ACC112 (cell line): Measurements from ENCODE around the gene MYL10.

Experiments used
- H2AFZ ChIP-seq: fragments of 200-600 bp; sonication (generic); one replicate; pipeline ENCODE4 v1.6.0; 2017; ENCODE audit warnings: antibody characterized with exemption, low read length; ENCODE audit not compliant: unreplicated experiment
- H3K27ac ChIP-seq: fragments of 200-600 bp; sonication (generic); 2 replicates; pipeline ENCODE4 v1.5.1; 2014; ENCODE audit warnings: low read depth, mild to moderate bottlenecking, antibody characterized with exemption, low read length, moderate library complexity
- H3K27me3 ChIP-seq: fragments of 200-600 bp; sonication (generic); 2 replicates; pipeline ENCODE4 v1.6.1; 2014; ENCODE audit warnings: mild to moderate bottlenecking, antibody characterized with exemption, low read length, moderate library complexity, mixed read lengths; ENCODE audit not compliant: insufficient read depth
- H3K36me3 ChIP-seq: fragments of 200-600 bp; sonication (generic); 2 replicates; pipeline ENCODE4 v1.6.1; 2016; ENCODE audit warnings: mild to moderate bottlenecking, antibody characterized with exemption, low read length, moderate library complexity, mixed read lengths; ENCODE audit not compliant: insufficient read depth
- H3K4me1 ChIP-seq: fragments of 200-600 bp; sonication (generic); one replicate; pipeline ENCODE4 v1.6.1; 2016; ENCODE audit warnings: low read length, mixed read lengths; ENCODE audit not compliant: insufficient read depth, unreplicated experiment, control insufficient read depth
- H3K4me3 ChIP-seq: fragments of 200-600 bp; sonication (generic); 2 replicates; pipeline ENCODE4 v1.5.1; 2014; ENCODE audit warnings: mild to moderate bottlenecking, low read depth, low read length
- H3K79me2 ChIP-seq: fragments of 200-600 bp; sonication (generic); one replicate; pipeline ENCODE4 v1.6.0; 2016; ENCODE audit warnings: low read length; ENCODE audit not compliant: control insufficient read depth, unreplicated experiment, insufficient read depth

The MYL10 gene

DNA sequence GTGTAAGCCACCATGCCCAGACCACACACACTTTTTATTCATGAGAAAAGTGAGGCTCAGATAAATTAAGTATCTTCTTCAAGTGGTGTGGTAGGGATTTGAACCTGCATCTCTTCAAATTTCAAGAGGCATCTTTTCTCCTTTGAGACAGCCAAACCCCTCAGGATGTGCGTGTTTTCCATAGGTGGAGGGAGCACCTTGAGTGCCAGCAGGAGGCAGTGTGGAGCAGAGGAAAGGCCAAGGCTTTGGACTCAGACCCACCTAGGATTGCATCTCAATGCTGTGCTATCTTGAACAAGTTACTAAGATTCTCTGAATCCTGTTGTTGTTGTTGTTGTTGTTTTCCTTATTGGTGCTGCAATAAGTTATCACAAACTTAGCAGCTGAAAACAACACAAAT is 40.2 kb upstream of the MYL10 start:
- no peak overlapping the region for H3K27ac ChIP-seq
- no peaks in the 10 kb centered on the region for H3K36me3 ChIP-seq
- no peaks in the 10 kb centered on the region; the same call in 1 of the 2 replicates for H3K27me3 ChIP-seq
- peaks cover 4% of the 10 kb centered on the region for H3K4me1 ChIP-seq
- no peak overlapping the region for H2AFZ ChIP-seq
- H3K4me3 ChIP-seq: no peak overlapping the region
- H3K79me2 ChIP-seq: no peaks in the 10 kb centered on the region

DNA sequence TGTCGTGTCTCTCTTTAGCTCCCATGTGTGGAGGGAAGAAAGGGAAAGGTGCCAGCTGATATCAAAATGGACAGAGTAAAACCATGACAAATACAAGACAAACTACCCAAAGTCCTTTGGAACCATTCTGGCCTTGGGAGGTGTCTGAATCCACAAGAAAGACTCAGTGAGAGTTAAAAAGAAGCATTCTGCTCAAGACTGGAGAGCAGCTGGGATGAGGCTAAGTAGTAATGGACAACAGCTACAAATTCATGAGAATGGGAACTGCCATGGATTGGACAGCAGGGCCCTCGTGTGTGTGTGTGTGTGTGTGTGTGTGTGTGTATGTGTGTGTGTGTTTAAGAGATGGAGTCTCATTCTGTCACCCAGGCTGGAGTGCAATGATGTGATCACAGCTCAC is 39.6 kb upstream of the MYL10 start:
- Histone ChIP-seq H3K27ac (no peak overlapping the region), H3K36me3 (no peaks in the 10 kb centered on the region), H2AFZ (no peak overlapping the region), H3K4me1 (peaks cover 4% of the 10 kb centered on the region), H3K79me2 (no peaks in the 10 kb centered on the region), H3K27me3 (peaks cover under 1% of the 10 kb centered on the region; the same call in 1 of the 2 replicates), H3K4me3 (no peak overlapping the region)

DNA sequence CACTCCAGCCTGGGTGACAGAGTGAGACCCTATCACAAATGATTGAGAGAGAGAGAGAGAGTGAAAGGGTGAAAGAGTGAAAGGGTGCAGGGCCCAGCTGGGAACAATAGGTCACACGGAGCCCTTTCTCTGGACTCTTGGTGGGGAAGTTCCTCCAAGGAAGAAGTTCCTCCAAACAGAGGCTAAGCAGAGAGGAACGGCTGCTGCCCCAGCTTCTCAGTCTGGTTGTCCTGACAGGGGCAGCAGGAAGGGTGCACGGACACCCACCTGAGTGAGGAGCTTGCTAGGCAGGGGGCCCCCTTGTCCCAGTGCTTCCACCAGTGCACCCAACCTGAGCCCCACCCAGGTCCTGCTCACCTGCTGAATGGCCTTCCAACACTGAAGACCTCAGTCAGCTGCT is 38.8 kb upstream of the MYL10 start:
- H3K27ac ChIP-seq: no peak overlapping the region
- no peak overlapping the region for H2AFZ ChIP-seq
- no peak overlapping the region for H3K4me3 ChIP-seq
- H3K27me3 ChIP-seq: peaks cover 5% of the 10 kb centered on the region
- H3K79me2 ChIP-seq: no peaks in the 10 kb centered on the region
- H3K4me1 ChIP-seq: peaks cover 4% of the 10 kb centered on the region
- H3K36me3 ChIP-seq: no peaks in the 10 kb centered on the region

DNA sequence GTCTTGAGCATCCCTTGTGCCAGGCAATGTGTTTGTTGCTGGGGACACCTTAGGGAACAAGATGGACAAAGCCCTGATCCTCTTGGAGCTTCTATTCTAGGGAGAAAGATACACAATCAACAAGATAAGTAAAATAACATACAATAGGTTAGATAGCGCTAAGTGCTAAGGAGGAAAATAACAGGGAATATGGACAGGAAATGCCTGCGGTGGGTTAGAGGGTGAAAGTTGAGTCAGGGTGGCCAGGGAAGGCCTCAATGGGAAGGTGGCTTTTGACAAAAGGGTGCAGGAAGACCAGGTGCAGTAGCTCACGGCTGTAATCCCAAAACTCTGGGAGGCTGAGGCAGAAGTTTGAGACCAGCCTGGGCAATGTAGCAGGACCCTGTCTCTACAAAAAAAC is 38.3 kb upstream of the MYL10 start:
- H3K4me3 ChIP-seq: no peak overlapping the region

DNA sequence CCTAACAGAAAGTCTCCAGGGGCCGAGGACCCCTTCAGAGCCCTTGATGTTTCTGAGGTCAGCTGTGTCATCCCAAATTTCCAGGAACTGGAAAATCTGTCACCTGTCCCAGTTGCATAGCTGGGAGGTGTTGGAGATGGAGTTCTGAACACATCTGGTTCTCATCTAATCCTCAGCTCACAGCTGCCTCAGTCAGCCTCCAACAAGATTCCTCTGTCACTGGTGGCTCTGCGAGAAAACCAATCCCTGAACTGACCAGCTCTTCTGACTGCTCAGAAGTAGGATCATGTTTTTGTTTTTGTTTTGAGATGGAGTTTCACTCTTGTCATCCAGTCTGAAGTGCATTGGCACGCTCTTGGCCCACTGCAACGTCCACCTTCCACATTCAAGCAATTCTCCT is 37.6 kb upstream of the MYL10 start:
- peaks cover 16% of the 10 kb centered on the region for H3K27me3 ChIP-seq
- no peak overlapping the region for H3K4me3 ChIP-seq
- H3K79me2 ChIP-seq: no peaks in the 10 kb centered on the region
- H3K4me1 ChIP-seq: peaks cover 4% of the 10 kb centered on the region
- H2AFZ ChIP-seq: no peak overlapping the region
- no peaks in the 10 kb centered on the region for H3K36me3 ChIP-seq
- no peak overlapping the region for H3K27ac ChIP-seq

More for the DNA sequence above, 38.3 kb upstream of the MYL10 start:
- peaks cover 4% of the 10 kb centered on the region for H3K4me1 ChIP-seq
- H3K27me3 ChIP-seq: peaks cover 10% of the 10 kb centered on the region
- H3K79me2 ChIP-seq: no peaks in the 10 kb centered on the region
- H3K36me3 ChIP-seq: no peaks in the 10 kb centered on the region
- H2AFZ ChIP-seq: no peak overlapping the region
- H3K27ac ChIP-seq: no peak overlapping the region

DNA sequence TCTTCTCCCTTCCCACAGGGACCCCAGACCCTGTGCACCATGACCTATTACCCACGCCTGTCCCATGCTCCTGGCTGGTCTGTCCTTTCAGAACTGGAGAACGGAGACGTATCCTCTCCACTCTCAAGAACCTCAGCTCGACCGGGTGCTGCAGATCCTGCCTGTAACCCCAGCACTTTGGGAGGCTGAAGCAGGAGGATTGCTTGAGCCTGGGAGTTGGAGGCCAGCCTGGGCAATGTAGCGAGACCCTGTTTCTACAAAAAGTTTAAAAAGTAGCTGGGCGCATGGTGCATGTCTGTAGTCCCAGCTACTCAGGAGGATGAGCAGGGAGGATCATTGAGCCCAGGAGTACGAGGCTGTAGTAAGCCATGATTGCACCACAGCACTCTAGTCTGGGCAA is 37.2 kb upstream of the MYL10 start:
- no peak overlapping the region for H2AFZ ChIP-seq
- peaks cover 17% of the 10 kb centered on the region for H3K27me3 ChIP-seq
- H3K4me1 ChIP-seq: peaks cover 2% of the 10 kb centered on the region
- no peak overlapping the region for H3K27ac ChIP-seq
- no peaks in the 10 kb centered on the region for H3K79me2 ChIP-seq
- H3K36me3 ChIP-seq: no peaks in the 10 kb centered on the region
- no peak overlapping the region for H3K4me3 ChIP-seq

DNA sequence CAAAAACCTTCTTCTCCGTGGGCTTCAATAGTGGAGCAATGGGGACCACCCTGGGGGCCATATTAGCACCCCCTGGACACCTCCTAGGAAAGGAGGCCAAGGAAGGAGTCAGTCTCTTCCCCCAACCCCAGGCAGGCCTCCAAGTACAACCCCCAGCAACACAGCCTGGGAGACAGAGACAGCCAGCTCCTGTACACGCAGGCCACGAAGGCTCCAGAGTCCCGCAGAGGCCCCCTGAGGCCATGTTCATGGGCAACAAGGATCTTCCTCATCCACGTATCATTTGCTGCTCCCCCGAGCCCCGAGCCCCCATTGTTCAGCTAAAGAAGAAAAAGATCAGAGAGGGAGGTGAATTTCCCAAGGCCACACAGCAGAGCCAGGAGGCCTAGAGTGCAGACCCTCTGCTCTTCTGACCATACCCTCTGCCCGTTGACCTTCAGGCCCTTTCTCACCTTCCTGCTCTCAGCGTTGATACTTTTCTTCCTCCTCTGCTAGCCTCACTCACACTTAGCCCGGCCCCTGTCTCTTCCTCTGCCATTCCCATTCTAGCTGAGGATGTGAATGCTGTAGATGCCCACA is 35.9 kb upstream of the MYL10 start:
- no peaks in the 10 kb centered on the region for H3K36me3 ChIP-seq
- H3K27me3 ChIP-seq: peaks cover 27% of the 10 kb centered on the region
- H3K79me2 ChIP-seq: no peaks in the 10 kb centered on the region
- H3K4me3 ChIP-seq: no peak overlapping the region
- H3K4me1 ChIP-seq: no peaks in the 10 kb centered on the region
- H3K27ac ChIP-seq: no peak overlapping the region
- H2AFZ ChIP-seq: no peak overlapping the region

DNA sequence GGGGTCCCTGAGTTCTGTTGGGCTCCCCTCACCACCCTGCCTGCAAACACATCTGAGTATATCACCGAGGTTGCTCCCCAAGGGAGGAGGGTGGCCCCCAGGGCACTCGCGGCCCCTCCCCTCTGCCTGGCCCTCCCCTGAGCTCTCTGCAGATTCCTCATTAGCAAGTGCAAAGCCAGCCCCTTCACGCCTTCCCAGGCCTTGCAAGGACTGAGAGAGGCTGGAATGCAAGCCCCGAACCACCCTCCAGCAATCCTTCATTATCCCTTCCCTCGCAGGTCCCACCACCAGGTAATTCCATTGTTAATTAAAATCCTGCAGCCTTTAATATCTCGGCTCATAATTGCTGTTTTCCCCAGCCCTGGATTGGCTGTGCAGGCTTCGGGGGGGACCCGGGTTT is 35.3 kb upstream of the MYL10 start:
- no peak overlapping the region for H3K27ac ChIP-seq
- no peaks in the 10 kb centered on the region for H3K36me3 ChIP-seq
- H3K79me2 ChIP-seq: no peaks in the 10 kb centered on the region
- H3K4me1 ChIP-seq: no peaks in the 10 kb centered on the region
- no peak overlapping the region for H3K4me3 ChIP-seq
- no peak overlapping the region for H2AFZ ChIP-seq
- H3K27me3 ChIP-seq: peaks cover 27% of the 10 kb centered on the region

DNA sequence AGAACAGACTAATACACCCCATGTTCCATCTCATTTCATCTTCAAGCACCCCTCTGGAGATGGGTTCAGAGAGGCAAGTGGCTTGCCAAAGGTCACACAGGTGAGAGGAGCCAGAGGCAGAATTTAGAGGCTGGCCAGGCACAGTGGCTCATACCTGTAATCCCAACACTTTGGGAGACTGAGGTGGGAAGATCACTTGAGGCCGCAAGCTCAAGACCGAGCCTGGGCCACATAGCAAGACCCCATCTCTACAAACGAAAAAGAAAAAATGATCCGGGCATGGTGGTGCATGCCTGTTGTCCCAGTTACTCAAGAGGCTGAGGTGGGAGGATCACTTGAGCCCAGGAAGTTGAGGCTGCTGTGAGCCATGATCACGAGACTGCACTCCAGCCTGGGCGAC is 34.7 kb upstream of the MYL10 start:
- H3K79me2 ChIP-seq: no peaks in the 10 kb centered on the region
- no peak overlapping the region for H2AFZ ChIP-seq
- H3K4me1 ChIP-seq: no peaks in the 10 kb centered on the region
- peaks cover 27% of the 10 kb centered on the region for H3K27me3 ChIP-seq
- H3K27ac ChIP-seq: no peak overlapping the region
- no peak overlapping the region for H3K4me3 ChIP-seq
- no peaks in the 10 kb centered on the region for H3K36me3 ChIP-seq

DNA sequence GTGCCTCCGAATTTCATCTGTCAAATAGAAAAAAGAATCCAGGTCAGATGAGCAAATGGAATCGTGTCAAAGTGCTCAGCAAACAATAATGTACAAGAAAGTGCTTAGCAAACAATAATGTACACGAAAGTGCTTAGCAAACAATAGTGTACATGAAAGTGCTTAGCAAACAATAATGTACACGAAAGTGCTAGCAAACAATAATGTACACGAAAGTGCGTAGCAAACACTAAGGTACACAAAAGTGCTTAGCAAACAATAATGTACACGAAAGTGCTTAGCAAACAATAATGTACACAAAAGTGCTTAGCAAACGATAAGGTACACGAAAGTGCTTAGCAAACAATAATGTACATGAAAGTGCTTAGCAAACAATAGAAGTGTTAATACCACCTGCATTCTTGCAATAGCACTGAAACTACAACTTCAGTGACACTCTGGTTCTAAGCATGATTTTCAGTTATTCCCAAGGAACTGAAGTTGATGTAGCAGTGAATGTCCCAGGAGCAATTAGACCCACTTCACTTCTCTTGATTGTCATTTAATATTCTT is 33.4 kb upstream of the MYL10 start:
- no peak overlapping the region for H2AFZ ChIP-seq
- no peaks in the 10 kb centered on the region for H3K4me1 ChIP-seq
- no peaks in the 10 kb centered on the region for H3K36me3 ChIP-seq
- H3K27me3 ChIP-seq: peaks cover 27% of the 10 kb centered on the region
- H3K79me2 ChIP-seq: no peaks in the 10 kb centered on the region
- H3K27ac ChIP-seq: no peak overlapping the region
- no peak overlapping the region for H3K4me3 ChIP-seq

DNA sequence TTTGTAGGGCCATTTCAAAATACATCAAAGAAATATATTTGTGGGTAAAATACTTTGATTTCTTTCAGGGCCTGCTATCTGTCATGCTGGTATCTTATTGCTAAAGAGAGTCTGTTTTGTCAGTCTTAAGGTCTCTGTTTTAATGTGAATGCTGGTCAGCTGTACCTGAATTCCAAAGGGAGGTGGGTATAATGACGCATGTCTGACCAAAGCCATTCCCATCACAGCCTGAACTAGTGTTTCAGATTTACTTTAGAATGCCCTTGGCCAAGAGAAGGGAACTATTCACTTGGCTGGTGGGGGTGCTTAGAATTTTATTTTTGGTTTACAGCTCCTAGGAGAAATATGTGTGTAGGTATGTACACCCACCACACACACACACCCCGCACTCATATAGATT is 30.6 kb upstream of the MYL10 start:
- peaks cover 48% of the 10 kb centered on the region for H3K27me3 ChIP-seq
- H3K27ac ChIP-seq: no peak overlapping the region
- H3K36me3 ChIP-seq: no peaks in the 10 kb centered on the region
- H2AFZ ChIP-seq: no peak overlapping the region
- no peaks in the 10 kb centered on the region for H3K4me1 ChIP-seq
- H3K79me2 ChIP-seq: no peaks in the 10 kb centered on the region
- no peak overlapping the region for H3K4me3 ChIP-seq
